Activated naive CD8-positive, alpha-beta T cell treated with anti-CD3 and anti-CD28 coated beads, Interleukin-2, amount 10 ng/mL, durations not matched to agents 7 days and 5 days (primary cell): Measurements from ENCODE around the gene RALGPS2. TPM values are rescaled to one million over a fixed set of nuclear protein-coding genes. Genes with fewer than 3 reads are reported as not detected.

Source experiments
- ATAC-seq: fragments of 150-1000 bp; cut with Tn5 transposase; one replicate; pipeline ENCODE4 v1.10.0; 2021; ENCODE audit warnings: low read depth, moderate library complexity
- POLR2A ChIA-PET: fragments of 350-600 bp; sonication (Branson Sonifier 250); formaldehyde crosslinking; loops from one replicate; lab custom pipeline; 2021; ENCODE audit warnings: antibody characterized with exemption; lab: Charles Lee
- DNase-seq: peaks from one replicate; pipeline ENCODE4 v3.0.0; 2021
- H3K27ac Mint-ChIP-seq: one replicate; pipeline ENCODE4 v1.8.0; 2022; ENCODE audit warnings: mild to moderate bottlenecking, mixed read lengths
- H3K27me3 Mint-ChIP-seq: one replicate; pipeline ENCODE4 v1.8.0; 2022; ENCODE audit warnings: mild to moderate bottlenecking, moderate library complexity, mixed read lengths
- H3K36me3 Mint-ChIP-seq: one replicate; pipeline ENCODE4 v1.8.0; 2021; ENCODE audit warnings: mild to moderate bottlenecking, mixed read lengths
- H3K4me1 Mint-ChIP-seq: one replicate; pipeline ENCODE4 v1.8.0; 2021; ENCODE audit warnings: mixed read lengths
- H3K4me3 Mint-ChIP-seq: one replicate; pipeline ENCODE4 v1.8.0; 2022; ENCODE audit warnings: mild to moderate bottlenecking, moderate library complexity, mixed read lengths
- H3K9me3 Mint-ChIP-seq: one replicate; pipeline ENCODE4 v1.8.0; 2021; ENCODE audit warnings: mixed read lengths
- microRNA-seq: library from miRNA; unstranded; fragments of <30 nt; microRNA quantifications from one replicate; pipeline ENCODE4 v1.2.0, GENCODE V29; 2022
- total RNA-seq, 2 experiments: library from RNA; stranded (reverse); gene quantifications; one replicate each; pipeline ENCODE4 v1.2.3, GENCODE V29; 2021

RALGPS2 gene
- total RNA-seq, 2 experiments from 2014 or later = 6.2 to 8.2 TPM

GRCh38 chr1:178969226-178969987, 244.4 kb downstream of the RALGPS2 start:
- no peak overlapping the region for H3K27ac Mint-ChIP-seq
- ATAC-seq (no peak), DNase-seq (no peak)
- H3K36me3 Mint-ChIP-seq = no peaks in the 10 kb centered on the region
- H3K4me3 Mint-ChIP-seq = no peak overlapping the region
- POLR2A ChIA-PET = no interaction called here
- H3K27me3 Mint-ChIP-seq = peaks cover 5% of the 10 kb centered on the region
- H3K4me1 Mint-ChIP-seq = peaks cover 12% of the 10 kb centered on the region
- H3K9me3 Mint-ChIP-seq = peaks cover 1% of the 10 kb centered on the region

- DNase-seq (no peak), ATAC-seq (no peak)
- Mint-ChIP-seq H3K27me3 (peaks cover 5% of the 10 kb centered on the region), H3K27ac (no peak overlapping the region), H3K9me3 (no peaks in the 10 kb centered on the region), H3K36me3 (no peaks in the 10 kb centered on the region), H3K4me3 (no peak overlapping the region), H3K4me1 (peaks cover 12% of the 10 kb centered on the region)
- POLR2A ChIA-PET = no interaction called here
Observed at GRCh38 chr1:178970184-178970583, 245.1 kb downstream of the RALGPS2 start.

Small RNA genes within 50 kb of the gene (microRNA-seq; reads per million reads assigned to microRNA genes)
- gene MIR4424 = not detected

Other genes with a start within 250 kb of the RALGPS2 start
- gene CLEC20A, start 228.3 kb upstream of the RALGPS2 start, total RNA-seq = not detected
- not detected for gene TEX35, start 212.1 kb upstream of the RALGPS2 start, total RNA-seq
- not detected for gene ANGPTL1, start 145.8 kb downstream of the RALGPS2 start, total RNA-seq